HG03045 (cell line): Measurements from ENCODE around the gene CLPTM1.
"Not testable (repeated sequence)": the region's sequence is repeated elsewhere in the genome, so short reads cannot be mapped to it uniquely, and the experiment has no call there.

Experiments
- ATAC-seq: cut with Tn5 transposase; IDR thresholded peaks from one replicate; pipeline ENCODE4 v1.9.1; 2021; ENCODE audit warnings: mild to moderate bottlenecking, moderate library complexity; ENCODE audit not compliant: unreplicated experiment

Gene CLPTM1

DNA sequence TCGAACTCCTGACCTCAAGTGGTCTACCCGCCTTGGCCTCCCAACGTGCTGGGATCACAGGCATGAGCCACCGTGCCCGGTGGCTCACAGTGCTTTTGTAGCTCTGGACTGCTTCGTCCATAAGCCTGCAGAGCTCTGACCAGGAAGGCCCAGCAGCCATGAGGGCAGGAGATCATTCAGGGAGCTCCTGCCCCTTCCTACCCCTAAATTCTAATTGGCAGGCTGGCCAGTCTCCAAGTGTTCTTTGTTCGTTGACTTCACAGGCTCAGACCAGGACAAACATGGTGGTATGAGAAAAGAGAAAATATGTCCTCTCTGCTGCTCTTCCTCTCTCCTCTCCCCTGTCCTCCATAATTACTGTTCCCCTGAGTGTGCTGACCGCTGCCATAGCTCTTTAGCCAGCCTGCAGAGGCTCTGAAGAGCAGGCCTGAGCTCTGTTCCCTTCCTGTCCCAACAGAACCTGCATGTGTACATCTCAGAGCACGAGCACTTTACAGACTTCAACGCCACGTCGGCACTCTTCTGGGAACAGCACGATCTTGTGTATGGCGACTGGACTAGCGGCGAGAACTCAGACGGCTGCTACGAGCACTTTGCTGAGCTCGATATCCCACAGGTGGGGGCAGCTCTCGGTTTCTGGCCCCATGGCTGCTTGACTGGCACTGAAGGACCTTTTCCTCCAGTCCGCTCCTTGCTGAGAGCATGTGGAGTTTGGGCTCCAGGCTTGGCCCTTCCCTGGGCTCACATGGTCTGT, 19.0 kb downstream of the CLPTM1 start:
- ATAC-seq: no peak

- ATAC-seq: no peak
These were observed 19.7 kb downstream of the CLPTM1 start for GRCh38 chr19:44974857-44975256.

DNA sequence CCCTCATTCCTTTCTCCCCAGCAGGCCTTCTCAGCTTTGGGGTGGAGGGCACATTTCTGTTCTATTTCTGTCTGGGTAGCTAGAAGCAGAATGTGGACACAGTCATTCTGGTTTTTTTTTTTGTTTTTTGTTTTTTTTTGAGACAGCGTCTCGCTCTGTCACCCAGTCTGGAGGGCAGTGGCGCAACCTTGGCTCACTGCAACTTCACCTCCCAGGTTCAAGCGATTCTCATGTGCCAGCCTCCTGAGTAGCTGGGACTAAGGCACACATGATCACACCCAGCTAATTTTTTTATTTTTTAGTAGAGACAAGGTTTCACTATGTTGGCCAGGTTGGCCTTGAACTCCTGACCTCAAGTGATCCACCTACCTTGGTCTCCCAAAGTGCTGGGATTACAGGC, 20.3 kb downstream of the CLPTM1 start:
- no peak for ATAC-seq

- no peak for ATAC-seq
These were observed 28.8 kb downstream of the CLPTM1 start for GRCh38 chr19:44984005-44984404.

DNA sequence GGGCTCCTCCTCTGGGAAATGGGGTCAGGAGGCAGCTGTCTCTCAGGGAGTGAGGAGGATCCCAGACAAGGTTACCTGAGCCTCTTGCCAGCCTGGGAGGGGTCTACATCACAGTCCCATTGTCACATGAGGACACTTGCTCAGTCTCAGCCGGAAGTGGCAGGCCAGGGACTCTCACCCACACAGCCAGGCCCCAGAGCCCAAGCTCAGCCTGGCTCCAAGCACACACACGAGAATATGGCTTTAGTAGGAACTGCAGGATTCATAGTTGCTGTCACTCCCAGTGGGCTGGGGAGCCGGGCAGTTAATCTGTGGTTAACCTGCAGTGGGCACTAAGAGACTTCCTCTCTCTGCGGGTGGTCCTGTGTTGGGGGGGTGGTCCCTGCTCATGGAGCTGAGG, 30.3 kb downstream of the CLPTM1 start:
- ATAC-seq: no peak

DNA sequence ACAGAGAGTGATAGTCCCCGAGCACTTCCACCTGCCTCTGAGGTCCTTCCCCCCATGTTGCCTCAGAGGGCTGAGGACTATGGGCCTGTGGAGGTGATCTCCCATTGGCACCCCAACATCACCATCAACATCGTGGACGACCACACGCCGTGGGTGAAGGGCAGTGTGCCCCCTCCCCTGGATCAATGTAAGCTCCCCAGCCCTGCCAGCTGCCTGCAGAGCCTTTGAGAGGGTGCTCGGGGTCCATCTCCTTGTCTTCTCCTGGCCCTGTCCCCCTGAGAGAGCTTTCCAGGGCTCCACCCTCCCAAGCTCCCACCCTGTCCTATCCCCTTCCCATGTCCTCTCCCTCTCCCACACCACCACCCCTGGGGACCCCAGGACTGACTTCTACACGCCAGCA, 31.2 kb downstream of the CLPTM1 start:
- no peak for ATAC-seq

- no peak for ATAC-seq
These were observed 32.0 kb downstream of the CLPTM1 start for GRCh38 chr19:44987148-44987675.

GRCh38 chr19:44988273-44988672, 33.1 kb downstream of the CLPTM1 start:
- ATAC-seq: no peak

- no peak for ATAC-seq
These were observed 33.8 kb downstream of the CLPTM1 start for GRCh38 chr19:44988896-44989556.

- no peak for ATAC-seq
These were observed 35.3 kb downstream of the CLPTM1 start for GRCh38 chr19:44990459-44990858.

DNA sequence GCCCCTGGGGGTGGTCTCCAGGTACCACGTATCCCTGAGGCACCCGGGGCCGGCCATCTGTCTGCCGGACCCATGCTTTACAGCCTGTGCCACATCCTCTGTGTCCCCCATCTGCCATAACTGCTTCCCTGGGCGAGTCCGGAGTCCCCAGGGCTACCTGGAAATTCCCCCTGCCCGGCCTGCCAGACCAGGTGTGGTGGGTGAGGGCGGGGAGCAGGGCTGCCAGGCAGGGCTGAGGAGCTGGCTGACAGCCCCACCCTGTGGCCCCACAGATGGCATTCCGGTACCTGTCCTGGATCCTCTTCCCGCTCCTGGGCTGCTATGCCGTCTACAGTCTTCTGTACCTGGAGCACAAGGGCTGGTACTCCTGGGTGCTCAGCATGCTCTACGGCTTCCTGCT, 35.8 kb downstream of the CLPTM1 start:
- ATAC-seq: no peak

GRCh38 chr19:44992336-44993163, 37.4 kb downstream of the CLPTM1 start:
- ATAC-seq: no peak

- ATAC-seq: no peak
These were observed 38.3 kb downstream of the CLPTM1 start for GRCh38 chr19:44993526-44993925.

- ATAC-seq: no peak
These were observed 38.9 kb downstream of the CLPTM1 start for GRCh38 chr19:44993926-44994537.

DNA sequence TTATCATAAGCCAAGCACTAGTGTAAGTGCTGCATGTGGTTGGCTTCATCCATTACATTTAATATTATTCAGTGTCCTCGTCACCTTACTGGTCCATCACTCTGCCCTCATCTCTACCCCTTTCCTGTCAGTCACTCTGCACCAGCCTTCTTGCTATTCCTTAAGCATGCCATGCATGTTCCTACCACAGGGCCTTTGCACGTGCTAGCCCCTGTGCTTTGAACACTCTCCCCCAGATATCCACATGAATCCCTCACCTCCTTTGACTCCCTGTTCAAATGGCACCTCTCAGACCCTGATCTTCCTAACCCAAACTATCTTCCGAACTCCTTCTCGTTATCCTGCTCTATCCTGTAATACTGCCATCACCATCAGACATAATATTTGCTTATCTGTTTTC, 42.8 kb downstream of the CLPTM1 start:
- no peak for ATAC-seq

- not testable (repeated sequence) for ATAC-seq
These were observed 44.1 kb downstream of the CLPTM1 start for GRCh38 chr19:44999131-44999925.

DNA sequence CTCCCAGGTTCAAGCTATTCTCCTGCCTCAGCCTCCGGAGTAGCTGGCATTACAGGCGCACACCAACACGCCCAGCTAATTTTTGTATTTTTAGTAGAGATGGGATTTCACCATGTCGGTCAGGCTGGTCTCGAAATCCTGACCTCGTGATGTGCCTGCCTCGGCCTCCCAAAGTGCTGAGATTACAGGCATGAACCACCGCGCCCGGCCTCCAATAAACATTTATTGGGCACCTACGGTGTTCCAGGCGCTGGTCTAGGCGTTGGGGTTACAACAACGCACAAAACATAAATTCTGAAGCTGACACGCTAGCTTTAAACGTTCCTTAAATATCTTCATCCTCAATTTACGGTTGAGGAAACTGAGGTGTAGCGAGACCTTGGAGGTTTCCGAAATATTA, 45.5 kb downstream of the CLPTM1 start:
- not testable (repeated sequence) for ATAC-seq

- peak; percentile 55 for ATAC-seq
These were observed 46.0 kb downstream of the CLPTM1 start, which contains the start of gene RELB for GRCh38 chr19:45001087-45001739. RELB (plus strand) TSS chr19:45001464; CDS start chr19:45001580, 116 bp downstream.

- ATAC-seq: no peak
These were observed 48.3 kb downstream of the CLPTM1 start for GRCh38 chr19:45003485-45003884.

DNA sequence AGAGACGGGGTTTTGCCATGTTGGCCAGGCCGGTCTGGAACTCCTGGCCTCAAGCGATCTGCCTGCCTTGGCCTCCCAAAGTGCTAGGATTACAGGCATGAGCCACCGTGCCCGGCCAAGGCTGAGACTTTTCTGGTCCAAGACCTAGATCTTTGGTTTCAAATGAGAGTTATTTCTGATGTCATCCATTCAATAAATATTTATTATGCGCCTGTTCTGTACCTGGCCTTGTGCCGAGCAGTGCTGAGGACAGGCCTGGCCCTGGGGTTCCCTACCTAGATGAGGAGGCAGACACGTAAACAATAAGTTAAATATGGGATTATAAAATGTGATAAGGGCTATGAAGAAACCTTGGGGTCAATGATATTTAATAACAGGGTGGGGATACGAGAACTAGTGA, 50.6 kb downstream of the CLPTM1 start:
- ATAC-seq: no peak
